Neural crest cell (in vitro differentiated cells): ENCODE measurements around the gene ADAM23. TPM values are rescaled to one million over a fixed set of nuclear protein-coding genes. Genes with fewer than 3 reads are reported as not detected.
"Not testable (repeated sequence)": the region's sequence is repeated elsewhere in the genome, so short reads cannot be mapped to it uniquely, and the experiment has no call there.

ENCODE experiments used
- DNase-seq: peaks from one replicate; pipeline ENCODE4 v3.0.0; 2021; ENCODE audit warnings: low read depth, mixed read lengths, low spot score
- H3K27ac Mint-ChIP-seq: one replicate; pipeline ENCODE4 v1.8.0; 2021; ENCODE audit warnings: mild to moderate bottlenecking, mixed read lengths; ENCODE audit not compliant: unreplicated experiment
- H3K27me3 Mint-ChIP-seq: 2 replicates; pipeline ENCODE4 v1.8.0; 2021; ENCODE audit warnings: low read depth, mild to moderate bottlenecking, mixed read lengths
- H3K36me3 Mint-ChIP-seq: 2 replicates; pipeline ENCODE4 v1.8.0; 2021; ENCODE audit warnings: low read depth, mild to moderate bottlenecking, mixed read lengths
- H3K4me1 Mint-ChIP-seq: 2 replicates; pipeline ENCODE4 v1.8.0; 2021; ENCODE audit warnings: mixed read lengths
- H3K4me3 Mint-ChIP-seq: one replicate; pipeline ENCODE4 v1.8.0; 2021; ENCODE audit warnings: mild to moderate bottlenecking, mixed read lengths
- H3K9me3 Mint-ChIP-seq: 2 replicates; pipeline ENCODE4 v1.8.0; 2021; ENCODE audit warnings: mixed read lengths
- CTCF ChIP-seq: fragments of 200-600 bp; sonication (generic); conservative IDR thresholded peaks from 2 replicates; pipeline ENCODE4 v1.5.0; 2021; ENCODE audit warnings: antibody characterized with exemption, mild to moderate bottlenecking
- long read RNA-seq: library from polyadenylated mRNA; unstranded; transcript quantifications from one replicate; pipeline ENCODE4 v2.0.0, GENCODE V29; 2020
- total RNA-seq: library from RNA; stranded (reverse); gene quantifications from 2 replicates; pipeline ENCODE4 v1.2.1, GENCODE V29; 2021

Gene ADAM23
- total RNA-seq, result 31.2 and 34.0 TPM in 2 replicates
- long read RNA-seq, partial matches to known transcripts, result 4 of 9 reads
- long read RNA-seq, other reads (novel, unspliced or antisense), result 5 of 9 reads

- Mint-ChIP-seq H3K4me3 (peak within 1 kb of the TSS; percentile 94), H3K9me3 (no peaks in the 10 kb centered on the region), H3K27me3 (peaks cover 20% of the 10 kb centered on the region), H3K27ac (peak within 1 kb of the TSS; percentile 91), H3K36me3 (no peaks in the 10 kb centered on the region), H3K4me1 (peaks cover 34% of the 10 kb centered on the region)
- DNase-seq, result peak; percentile 69
- peak; percentile 54 for TF ChIP-seq CTCF
These were observed at the start of gene ADAM23 for GRCh38 chr2:206442833-206443734. Gene ADAM23 (plus strand): TSS chr2:206443532. CDS start chr2:206443867, 335 bp downstream.

GRCh38 chr2:206396211-206396610 is 47.1 kb upstream of the ADAM23 start:
- no peaks in the 10 kb centered on the region for H3K27me3 Mint-ChIP-seq
- peak overlapping the region; percentile 61 for H3K27ac Mint-ChIP-seq
- H3K4me3 Mint-ChIP-seq, result no peak overlapping the region
- H3K4me1 Mint-ChIP-seq, result peaks cover 3% of the 10 kb centered on the region
- H3K9me3 Mint-ChIP-seq, result peaks cover 16% of the 10 kb centered on the region
- peaks cover 6% of the 10 kb centered on the region for H3K36me3 Mint-ChIP-seq
- no peak for DNase-seq
- no peak for TF ChIP-seq CTCF

GRCh38 chr2:206402956-206403569 is 40.3 kb upstream of the ADAM23 start:
- H3K36me3 Mint-ChIP-seq, H3K4me3 Mint-ChIP-seq, H3K9me3 Mint-ChIP-seq, H3K27me3 Mint-ChIP-seq, DNase-seq, H3K4me1 Mint-ChIP-seq, H3K27ac Mint-ChIP-seq: not testable (repeated sequence)

GRCh38 chr2:206408323-206409320 is 34.7 kb upstream of the ADAM23 start:
- no peak overlapping the region for H3K27ac Mint-ChIP-seq
- no peak for TF ChIP-seq CTCF
- H3K36me3 Mint-ChIP-seq, result no peaks in the 10 kb centered on the region
- no peak overlapping the region for H3K4me3 Mint-ChIP-seq
- peaks cover 15% of the 10 kb centered on the region for H3K27me3 Mint-ChIP-seq
- peaks cover 5% of the 10 kb centered on the region for H3K9me3 Mint-ChIP-seq
- DNase-seq, result no peak
- no peaks in the 10 kb centered on the region for H3K4me1 Mint-ChIP-seq

- no peak overlapping the region for H3K4me3 Mint-ChIP-seq
- no peaks in the 10 kb centered on the region for H3K4me1 Mint-ChIP-seq
- no peak for TF ChIP-seq CTCF
- DNase-seq, result no peak
- peaks cover 7% of the 10 kb centered on the region for H3K9me3 Mint-ChIP-seq
- H3K27me3 Mint-ChIP-seq, result peaks cover 19% of the 10 kb centered on the region
- H3K27ac Mint-ChIP-seq, result no peak overlapping the region
- no peaks in the 10 kb centered on the region for H3K36me3 Mint-ChIP-seq
These were observed 32.6 kb upstream of the ADAM23 start for GRCh38 chr2:206410714-206411113.
